GM12875 (cell line): ENCODE data around the gene NEK7.

Source experiments
- H3K4me3 ChIP-seq: one replicate; pipeline ENCODE4 v1.5.1; 2011; ENCODE audit warnings: low read depth, low read length, control low read depth
- CTCF ChIP-seq: IDR thresholded peaks from 2 replicates; pipeline ENCODE4 v1.5.1; 2011; ENCODE audit warnings: low read depth, mild to moderate bottlenecking, control low read depth, inconsistent platforms, low read length, moderate library complexity, borderline replicate concordance; ENCODE audit not compliant: insufficient read depth

The NEK7 gene

DNA sequence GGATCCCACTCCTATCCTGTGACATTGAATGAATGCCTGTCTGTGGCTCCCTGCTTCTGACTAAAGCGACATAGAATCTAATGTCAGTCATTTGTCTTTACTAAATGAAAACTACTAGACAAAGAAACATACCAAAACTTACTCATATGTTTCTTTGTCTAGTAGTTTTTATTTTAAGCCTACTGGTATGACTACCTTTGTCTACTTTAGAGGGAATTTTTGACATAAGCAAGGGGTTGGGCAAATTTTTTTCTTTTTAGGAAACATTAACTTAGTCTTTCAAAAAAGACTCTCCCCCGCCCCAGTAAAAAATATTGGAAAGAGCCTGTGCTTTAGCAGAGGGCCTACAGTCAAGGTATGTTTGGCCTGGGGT lies 4.9 kb downstream of the NEK7 start:
- H3K4me3 ChIP-seq, result no peak overlapping the region
- no peak for TF ChIP-seq CTCF

DNA sequence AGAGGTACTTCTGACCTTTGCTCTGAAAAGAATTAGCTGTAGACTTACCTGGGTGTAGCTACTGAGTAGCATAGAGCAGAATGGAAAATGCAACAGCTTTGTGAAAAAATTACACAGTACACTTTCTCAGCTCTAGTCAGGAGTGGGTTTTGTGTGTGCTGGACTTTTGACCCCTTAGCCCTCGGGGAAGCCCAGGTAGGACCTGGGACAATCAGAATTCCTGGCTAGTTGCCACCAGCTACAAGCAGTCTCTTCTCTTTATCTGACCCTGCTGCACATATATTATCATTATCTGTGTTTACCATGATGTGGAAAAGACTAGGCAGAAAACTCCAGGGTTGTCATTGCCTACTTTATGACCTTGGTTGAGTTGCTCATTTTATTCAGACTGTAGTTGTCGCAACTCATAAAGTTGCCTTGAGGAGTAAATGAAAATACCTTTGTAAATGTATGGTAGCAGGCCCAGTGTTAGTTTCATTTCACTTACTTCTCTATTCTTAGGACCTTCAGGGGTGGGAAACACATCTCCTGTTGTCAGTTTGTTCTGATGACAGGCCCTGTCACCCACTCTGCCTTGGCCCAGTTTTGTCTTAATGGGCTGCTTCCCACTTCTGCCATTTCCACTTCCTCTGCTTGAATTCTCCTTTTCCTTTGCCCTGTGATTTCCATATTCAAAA lies 5.4 kb downstream of the NEK7 start:
- no peak overlapping the region for H3K4me3 ChIP-seq
- no peak for TF ChIP-seq CTCF

DNA sequence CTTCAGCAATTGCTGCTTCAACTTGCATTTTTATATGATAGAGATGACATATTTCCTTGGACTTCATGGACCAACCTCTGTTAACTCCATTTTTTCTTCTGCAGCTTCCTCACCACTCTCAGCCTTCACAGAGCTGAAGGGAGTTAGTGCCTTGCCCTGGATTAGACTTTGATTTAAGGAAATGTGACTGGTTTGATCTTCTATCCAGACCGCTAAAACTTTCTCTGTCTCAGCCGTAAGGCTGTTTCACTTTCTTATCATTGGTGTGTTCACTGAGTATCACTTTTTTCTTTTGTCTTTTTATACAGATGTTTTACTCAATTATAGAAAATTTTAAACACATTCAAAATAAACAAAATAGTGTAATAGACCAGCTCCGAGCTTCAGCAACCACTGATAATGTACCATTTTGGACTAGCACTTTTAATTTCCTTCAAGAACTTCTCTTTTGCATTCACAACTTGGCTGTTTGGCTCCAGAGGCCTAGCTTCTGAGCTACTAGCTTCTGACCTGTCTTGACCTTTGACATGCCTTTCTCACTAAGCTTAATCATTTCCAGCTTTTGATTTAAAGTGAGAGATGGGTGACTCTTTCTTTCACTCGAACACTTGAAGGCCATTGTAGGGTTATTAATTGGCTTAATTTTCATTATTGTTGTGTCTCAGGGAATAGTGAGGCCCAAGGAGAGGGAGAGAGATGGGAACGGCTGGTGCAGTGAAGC lies 9.3 kb downstream of the NEK7 start:
- no peak for TF ChIP-seq CTCF
- no peak overlapping the region for H3K4me3 ChIP-seq

- no peak overlapping the region for H3K4me3 ChIP-seq
- TF ChIP-seq CTCF, result no peak
Measured at GRCh38 chr1:198166900-198167299, 10.1 kb downstream of the NEK7 start.

GRCh38 chr1:198167436-198167934 lies 10.7 kb downstream of the NEK7 start:
- H3K4me3 ChIP-seq, result no peak overlapping the region
- no peak for TF ChIP-seq CTCF

DNA sequence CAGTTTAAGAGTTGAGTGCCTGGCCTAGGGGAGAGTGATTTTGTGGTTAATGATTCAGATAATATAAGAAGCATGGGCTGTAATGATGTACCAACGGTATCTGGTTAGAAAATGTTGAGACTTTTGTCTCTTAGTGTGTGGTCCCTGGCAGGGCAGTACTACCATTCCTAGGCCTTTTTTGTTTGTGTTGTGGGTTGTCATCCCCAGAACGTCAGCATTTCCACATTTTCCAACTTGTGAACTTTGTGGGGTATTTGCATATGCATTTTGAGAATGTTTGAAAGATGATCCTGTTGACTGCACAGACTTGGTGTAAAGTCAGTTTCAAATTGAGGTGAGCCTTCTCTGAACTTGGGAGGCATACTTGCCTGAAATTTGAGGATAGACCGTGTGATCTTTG lies 11.4 kb downstream of the NEK7 start:
- H3K4me3 ChIP-seq, result no peak overlapping the region
- TF ChIP-seq CTCF, result no peak

- H3K4me3 ChIP-seq, result no peak overlapping the region
Measured at GRCh38 chr1:198169672-198170071, 12.9 kb downstream of the NEK7 start.

More at GRCh38 chr1:198169672-198170071, 12.9 kb downstream of the NEK7 start:
- no peak for TF ChIP-seq CTCF
